Panc1 (cell line): Measurements from ENCODE around the gene PRKCA. TPM values are rescaled to one million over a fixed set of nuclear protein-coding genes. Genes with fewer than 3 reads are reported as not detected.
A peak's percentile ranks its signal among the peaks of the same experiment; 100 is the strongest.

Experiments used
- ATAC-seq: fragments of 200-7000 bp; cut with Tn5 transposase; 2 replicates; pipeline ENCODE4 v1.9.1; 2020; ENCODE audit warnings: mild to moderate bottlenecking, moderate library complexity
- BruUV-seq: library from RNA; stranded (reverse); fragments of 400-500 nt; replicated peaks from 2 replicates; lab custom pipeline; 2021; lab: Mats Ljungman, UMichigan
- CTCF ChIA-PET: fragments of 300-600 bp; sonication (Branson Sonifier 250); formaldehyde crosslinking; loops from one replicate; lab custom pipeline; 2022; ENCODE audit warnings: antibody characterized with exemption; lab: Charles Lee
- POLR2A ChIA-PET: fragments of 300-600 bp; sonication (Branson Sonifier 250); formaldehyde crosslinking; loops from one replicate; lab custom pipeline; 2022; ENCODE audit warnings: antibody characterized with exemption; lab: Charles Lee
- DNase-seq: peaks from one replicate; pipeline ENCODE4 v3.0.0-alpha.2; 2010; ENCODE audit warnings: low read depth, low spot score
- H3K27ac ChIP-seq: 2 replicates; pipeline ENCODE4 v1.5.1; 2011; ENCODE audit warnings: mild to moderate bottlenecking, low read length, inconsistent platforms
- H3K27me3 ChIP-seq: fragments of 200-500 bp; sonication (Bioruptor generic); 2 replicates; pipeline ENCODE4 v1.6.0; 2014; ENCODE audit warnings: low read length, inconsistent platforms; ENCODE audit not compliant: control insufficient read depth, insufficient read depth
- H3K36me3 ChIP-seq: fragments of 200-500 bp; sonication (Bioruptor generic); 2 replicates; pipeline ENCODE4 v1.5.1; 2014; ENCODE audit warnings: inconsistent platforms, mild to moderate bottlenecking, low read length, moderate library complexity; ENCODE audit not compliant: control insufficient read depth, insufficient read depth
- H3K4me1 ChIP-seq: 2 replicates; pipeline ENCODE4 v1.5.1; 2011; ENCODE audit warnings: inconsistent platforms, mild to moderate bottlenecking, low read length, moderate library complexity; ENCODE audit not compliant: control insufficient read depth, insufficient read depth
- H3K4me3 ChIP-seq, 2 experiments: 2 replicates each; pipeline ENCODE4 v1.5.1; 2011 to 2012; ENCODE audit warnings: low read depth in 2 of 2, low read length in 2 of 2, mild to moderate bottlenecking in 2 of 2, inconsistent platforms in 1 of 2, moderate library complexity in 1 of 2
- H3K9me3 ChIP-seq: fragments of 200-500 bp; sonication (Bioruptor generic); 2 replicates; pipeline ENCODE4 v1.5.1; 2014; ENCODE audit warnings: low read depth, mild to moderate bottlenecking, inconsistent platforms, low read length, moderate library complexity; ENCODE audit not compliant: control insufficient read depth, insufficient read depth
- POLR2AphosphoS5 ChIP-seq: IDR thresholded peaks from 2 replicates; pipeline ENCODE4 v1.6.1; 2012; ENCODE audit warnings: mild to moderate bottlenecking, low read depth, low read length, moderate library complexity
- SIN3A ChIP-seq: IDR thresholded peaks from 2 replicates; pipeline ENCODE4 v1.6.1; 2012; ENCODE audit warnings: low read depth, mild to moderate bottlenecking, low read length, moderate library complexity, borderline replicate concordance; ENCODE audit not compliant: insufficient read depth
- TCF7L2 ChIP-seq: IDR thresholded peaks from 2 replicates; pipeline ENCODE4 v1.6.1; 2011; ENCODE audit warnings: mild to moderate bottlenecking, low read depth, low read length, inconsistent platforms
- in situ Hi-C: cut with HindIII; loops from 2 replicates; pipeline ENCODE4 v1.10.0; 2016; ENCODE audit warnings: low sequenced_read_pairs, low pct_unique_long_range_greater_than_20kb
- intact Hi-C: fragments of 100-400 bp; cut with micrococcal nuclease; formaldehyde crosslinking; loops from one replicate; pipeline ENCODE4 v1.10.0; 2022; ENCODE audit not compliant: unreplicated experiment
- total RNA-seq: library from RNA; stranded (reverse); gene quantifications from one replicate; pipeline ENCODE4 v1.2.1, GENCODE V29; 2021; ENCODE audit not compliant: unreplicated experiment
- TF ChIP-seq, protein P1 (sequence below), 2 experiments: IDR thresholded peaks; 2 replicates each; pipeline ENCODE4 v1.6.1; 2011 to 2012; ENCODE audit warnings: low read depth in 2 of 2, control low read depth in 1 of 2, low read length in 1 of 2, mild to moderate bottlenecking in 1 of 2, moderate library complexity in 1 of 2; ENCODE audit not compliant: insufficient read depth in 1 of 2
- TF ChIP-seq, protein P2 (sequence below): fragments of 450-650 bp; IDR thresholded peaks from 2 replicates; pipeline ENCODE4 v1.5.1; 2017; ENCODE audit warnings: mild to moderate bottlenecking

PRKCA gene
- total RNA-seq, 1 experiment from 2014 or later = 53.0 TPM

GRCh38 chr17:66834426-66834918 lies 532.1 kb downstream of the PRKCA start:
- BruUV-seq = no TSS peak
- Histone ChIP-seq H3K9me3 (no peaks in the 10 kb centered on the region), H3K27me3 (no peaks in the 10 kb centered on the region), H3K36me3 (no peaks in the 10 kb centered on the region), H3K27ac (no peak overlapping the region), H3K4me3 (no peak overlapping the region), H3K4me1 (no peaks in the 10 kb centered on the region)
- ChIA-PET CTCF (no interaction called here), POLR2A (no interaction called here)
- TF ChIP-seq, protein P1, sequence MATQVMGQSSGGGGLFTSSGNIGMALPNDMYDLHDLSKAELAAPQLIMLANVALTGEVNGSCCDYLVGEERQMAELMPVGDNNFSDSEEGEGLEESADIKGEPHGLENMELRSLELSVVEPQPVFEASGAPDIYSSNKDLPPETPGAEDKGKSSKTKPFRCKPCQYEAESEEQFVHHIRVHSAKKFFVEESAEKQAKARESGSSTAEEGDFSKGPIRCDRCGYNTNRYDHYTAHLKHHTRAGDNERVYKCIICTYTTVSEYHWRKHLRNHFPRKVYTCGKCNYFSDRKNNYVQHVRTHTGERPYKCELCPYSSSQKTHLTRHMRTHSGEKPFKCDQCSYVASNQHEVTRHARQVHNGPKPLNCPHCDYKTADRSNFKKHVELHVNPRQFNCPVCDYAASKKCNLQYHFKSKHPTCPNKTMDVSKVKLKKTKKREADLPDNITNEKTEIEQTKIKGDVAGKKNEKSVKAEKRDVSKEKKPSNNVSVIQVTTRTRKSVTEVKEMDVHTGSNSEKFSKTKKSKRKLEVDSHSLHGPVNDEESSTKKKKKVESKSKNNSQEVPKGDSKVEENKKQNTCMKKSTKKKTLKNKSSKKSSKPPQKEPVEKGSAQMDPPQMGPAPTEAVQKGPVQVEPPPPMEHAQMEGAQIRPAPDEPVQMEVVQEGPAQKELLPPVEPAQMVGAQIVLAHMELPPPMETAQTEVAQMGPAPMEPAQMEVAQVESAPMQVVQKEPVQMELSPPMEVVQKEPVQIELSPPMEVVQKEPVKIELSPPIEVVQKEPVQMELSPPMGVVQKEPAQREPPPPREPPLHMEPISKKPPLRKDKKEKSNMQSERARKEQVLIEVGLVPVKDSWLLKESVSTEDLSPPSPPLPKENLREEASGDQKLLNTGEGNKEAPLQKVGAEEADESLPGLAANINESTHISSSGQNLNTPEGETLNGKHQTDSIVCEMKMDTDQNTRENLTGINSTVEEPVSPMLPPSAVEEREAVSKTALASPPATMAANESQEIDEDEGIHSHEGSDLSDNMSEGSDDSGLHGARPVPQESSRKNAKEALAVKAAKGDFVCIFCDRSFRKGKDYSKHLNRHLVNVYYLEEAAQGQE (IDR thresholded peaks at IDR 0.05; ENCODE audit: insufficient read depth in 1 of 2, low read depth in 2 of 2, low read length in 1 of 2) = no peak
- TF ChIP-seq TCF7L2 (no peak), POLR2AphosphoS5 (no peak), SIN3A (no peak)
- TF ChIP-seq, protein P2, sequence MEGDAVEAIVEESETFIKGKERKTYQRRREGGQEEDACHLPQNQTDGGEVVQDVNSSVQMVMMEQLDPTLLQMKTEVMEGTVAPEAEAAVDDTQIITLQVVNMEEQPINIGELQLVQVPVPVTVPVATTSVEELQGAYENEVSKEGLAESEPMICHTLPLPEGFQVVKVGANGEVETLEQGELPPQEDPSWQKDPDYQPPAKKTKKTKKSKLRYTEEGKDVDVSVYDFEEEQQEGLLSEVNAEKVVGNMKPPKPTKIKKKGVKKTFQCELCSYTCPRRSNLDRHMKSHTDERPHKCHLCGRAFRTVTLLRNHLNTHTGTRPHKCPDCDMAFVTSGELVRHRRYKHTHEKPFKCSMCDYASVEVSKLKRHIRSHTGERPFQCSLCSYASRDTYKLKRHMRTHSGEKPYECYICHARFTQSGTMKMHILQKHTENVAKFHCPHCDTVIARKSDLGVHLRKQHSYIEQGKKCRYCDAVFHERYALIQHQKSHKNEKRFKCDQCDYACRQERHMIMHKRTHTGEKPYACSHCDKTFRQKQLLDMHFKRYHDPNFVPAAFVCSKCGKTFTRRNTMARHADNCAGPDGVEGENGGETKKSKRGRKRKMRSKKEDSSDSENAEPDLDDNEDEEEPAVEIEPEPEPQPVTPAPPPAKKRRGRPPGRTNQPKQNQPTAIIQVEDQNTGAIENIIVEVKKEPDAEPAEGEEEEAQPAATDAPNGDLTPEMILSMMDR = no peak
- in situ Hi-C loops (no loop called here), intact Hi-C loops (no loop called here)
- DNase-seq (no peak), ATAC-seq (no peak)

DNA sequence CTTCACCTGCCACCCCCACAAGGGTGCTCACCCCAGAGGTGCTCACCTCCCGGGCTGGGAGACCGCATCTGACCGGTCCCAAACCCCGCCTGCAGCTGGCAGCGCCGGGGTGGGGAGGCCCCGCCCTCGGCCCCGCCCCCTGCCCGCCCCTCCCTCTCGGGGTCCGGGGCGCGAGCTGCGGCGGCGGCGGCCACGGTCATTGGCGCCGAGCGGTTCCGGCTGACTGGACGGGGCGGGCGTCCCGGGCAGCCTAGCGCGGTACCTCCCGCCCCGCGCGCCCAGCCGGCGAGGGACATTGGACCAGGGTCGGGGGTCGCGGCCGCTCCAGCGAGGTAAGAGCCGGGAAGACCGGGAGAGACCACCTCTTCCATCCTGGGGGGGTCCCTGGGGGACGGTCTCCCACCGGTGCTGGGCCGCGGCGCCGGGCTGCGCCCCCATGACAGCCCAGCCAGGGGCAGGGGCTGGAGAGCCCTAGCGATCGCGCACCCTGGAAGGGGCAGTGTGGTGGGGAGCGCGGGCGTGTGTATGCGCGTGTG lies 532.6 kb downstream of the PRKCA start, which contains the start of gene CACNG5:
CACNG5 (plus strand) TSS at position 199 of the 536 bp plus-strand sequence. CDS start 42,216 bp downstream, outside the sequence.
- Histone ChIP-seq H3K27ac (no peak within 1 kb of the TSS), H3K36me3 (no peaks in the 10 kb centered on the region), H3K27me3 (no peaks in the 10 kb centered on the region), H3K4me1 (no peaks in the 10 kb centered on the region), H3K9me3 (no peaks in the 10 kb centered on the region), H3K4me3 (no peak within 1 kb of the TSS)
- intact Hi-C loops (no loop called here), in situ Hi-C loops (no loop called here)
- no peak for DNase-seq
- ChIA-PET CTCF (no interaction called here), POLR2A (no interaction called here)
- TF ChIP-seq SIN3A (no peak), TCF7L2 (no peak), POLR2AphosphoS5 (no peak)
- TF ChIP-seq, protein P2 = no peak
- TF ChIP-seq, protein P1 (IDR thresholded peaks at IDR 0.05; ENCODE audit: insufficient read depth in 1 of 2, low read depth in 2 of 2, low read length in 1 of 2) = no peak
- ATAC-seq = peak; percentile 54
- no TSS peak for BruUV-seq
